H1 (cell line): Measurements from ENCODE around the gene MBOAT1. TPM values are rescaled to one million over a fixed set of nuclear protein-coding genes. Genes with fewer than 3 reads are reported as not detected.

Experiments
- CTCF ChIA-PET: fragments of 300-600 bp; sonication (Branson Sonifier 250); formaldehyde crosslinking; loops from one replicate; lab custom pipeline; 2021; ENCODE audit not compliant: partially characterized antibody; lab: Charles Lee
- POLR2A ChIA-PET: fragments of 300-600 bp; sonication (Branson Sonifier 250); formaldehyde crosslinking; loops from one replicate; lab custom pipeline; 2021; ENCODE audit warnings: inconsistent platforms; ENCODE audit not compliant: partially characterized antibody; lab: Charles Lee
- DNase-seq, 2 experiments: peaks; one replicate each; pipeline versions ENCODE4 v3.0.0 to v3.0.0-alpha.2; 2010 to 2022; ENCODE audit warnings: low spot score in 2 of 2, low read depth in 1 of 2, mixed read lengths in 1 of 2
- FAIRE-seq: peaks from 2 replicates; lab custom pipeline; 2011; peaks lifted over from hg19 to GRCh38; lab: Jason Lieb, UNC
- H2AFZ ChIP-seq: 2 replicates; pipeline ENCODE4 v1.8.1; 2012; ENCODE audit warnings: low read length, inconsistent platforms
- H2AK5ac ChIP-seq: 2 replicates; pipeline ENCODE4 v1.6.1; 2013; ENCODE audit warnings: low read depth, low read length
- H2BK120ac ChIP-seq: replicated peaks from 2 replicates; pipeline ENCODE3; 2013; ENCODE audit warnings: low read depth, low read length, inconsistent platforms
- H2BK12ac ChIP-seq: 2 replicates; pipeline ENCODE4 v1.6.1; 2013; ENCODE audit warnings: low read depth, low read length
- H2BK15ac ChIP-seq: 2 replicates; pipeline ENCODE4 v1.6.1; 2013; ENCODE audit warnings: low read length
- H2BK20ac ChIP-seq: 2 replicates; pipeline ENCODE4 v1.6.1; 2013; ENCODE audit warnings: low read length
- H2BK5ac ChIP-seq: 2 replicates; pipeline ENCODE4 v1.6.1; 2013; ENCODE audit warnings: low read depth, low read length
- H3K14ac ChIP-seq: 2 replicates; pipeline ENCODE4 v1.6.1; 2013; ENCODE audit warnings: inconsistent platforms; ENCODE audit not compliant: insufficient read length
- H3K18ac ChIP-seq: 2 replicates; pipeline ENCODE4 v1.6.1; 2013; ENCODE audit warnings: low read length; ENCODE audit errors: extremely low read depth
- H3K23ac ChIP-seq: 2 replicates; pipeline ENCODE4 v1.6.1; 2013; ENCODE audit warnings: inconsistent platforms; ENCODE audit not compliant: insufficient read length
- H3K23me2 ChIP-seq: 2 replicates; pipeline ENCODE4 v1.6.1; 2013; ENCODE audit warnings: low read depth, low read length
- H3K27ac ChIP-seq: 2 replicates; pipeline ENCODE4 v1.6.1; 2011; ENCODE audit warnings: low read depth, low read length, inconsistent platforms
- H3K27me3 ChIP-seq, 4 experiments: replicated peaks in 1 of 4; 1 replicate in 1 of 4; 2 replicates in 3 of 4; pipeline versions ENCODE4 v1.6.1 to v1.8.1; 2011 to 2013; ENCODE audit warnings: low read length in 3 of 4, mild to moderate bottlenecking in 3 of 4, inconsistent platforms in 2 of 4, mixed read lengths in 2 of 4, moderate library complexity in 1 of 4; ENCODE audit not compliant: control insufficient read depth in 3 of 4, insufficient read depth in 3 of 4; ENCODE audit errors: extremely low read depth in 1 of 4
- H3K36me3 ChIP-seq, 4 experiments: 2 replicates each; pipeline versions ENCODE4 v1.6.1 to v1.8.1; 2011 to 2013; ENCODE audit warnings: mild to moderate bottlenecking in 4 of 4, low read length in 3 of 4, moderate library complexity in 2 of 4, control low read depth in 1 of 4, inconsistent platforms in 1 of 4; ENCODE audit not compliant: insufficient read depth in 4 of 4, control insufficient read depth in 2 of 4
- H3K4ac ChIP-seq: replicated peaks from 2 replicates; pipeline ENCODE3; 2013; ENCODE audit warnings: low read length, low read depth, mixed read lengths, inconsistent platforms; ENCODE audit not compliant: insufficient read length
- H3K4me1 ChIP-seq, 4 experiments: replicated peaks in 1 of 4; 1 replicate in 1 of 4; 2 replicates in 3 of 4; pipeline versions ENCODE4 v1.6.1 to v1.8.1; 2011 to 2013; ENCODE audit warnings: low read length in 3 of 4, inconsistent platforms in 2 of 4, mixed read lengths in 1 of 4; ENCODE audit not compliant: insufficient read depth in 4 of 4, control insufficient read depth in 3 of 4
- H3K4me2 ChIP-seq, 2 experiments: 2 replicates each; pipeline versions ENCODE4 v1.6.1 to v1.8.1; 2011 to 2013; ENCODE audit warnings: low read depth in 2 of 2, low read length in 2 of 2, control low read depth in 1 of 2, inconsistent platforms in 1 of 2, mild to moderate bottlenecking in 1 of 2; ENCODE audit not compliant: insufficient read depth in 1 of 2
- H3K4me3 ChIP-seq, 4 experiments: fragments of 200-600, 300-600 bp in 1 of 4; sonication (generic), shearing (Covaris generic), sonication (Bioruptor Twin) in 1 of 4; 2 replicates each; pipeline versions ENCODE4 v1.5.1 to v1.8.1; 2011 to 2016; ENCODE audit warnings: low read length in 4 of 4, low read depth in 3 of 4, control low read depth in 2 of 4, inconsistent platforms in 2 of 4, mild to moderate bottlenecking in 2 of 4, mixed read lengths in 1 of 4, moderate library complexity in 1 of 4; ENCODE audit not compliant: insufficient read depth in 2 of 4; ENCODE audit errors: extremely low read depth in 1 of 4
- H3K56ac ChIP-seq: replicated peaks from 2 replicates; pipeline ENCODE3; 2013; ENCODE audit warnings: low read depth, mild to moderate bottlenecking, mixed read lengths, low read length, inconsistent platforms; ENCODE audit not compliant: insufficient read length
- H3K79me1 ChIP-seq: 2 replicates; pipeline ENCODE4 v1.6.1; 2013; ENCODE audit warnings: low read depth, low read length, control low read depth
- H3K79me2 ChIP-seq, 2 experiments: 2 replicates each; pipeline versions ENCODE4 v1.6.1 to v1.8.1; 2012 to 2013; ENCODE audit warnings: low read length in 2 of 2, mild to moderate bottlenecking in 2 of 2, inconsistent platforms in 1 of 2; ENCODE audit not compliant: insufficient read depth in 2 of 2, control insufficient read depth in 1 of 2
- H3K9ac ChIP-seq, 4 experiments: replicated peaks in 1 of 4; 1 replicate in 1 of 4; 2 replicates in 3 of 4; pipeline versions ENCODE4 v1.6.1 to v1.8.1; 2011 to 2013; ENCODE audit warnings: low read depth in 3 of 4, low read length in 3 of 4, control low read depth in 2 of 4, mild to moderate bottlenecking in 2 of 4, moderate library complexity in 2 of 4, inconsistent platforms in 1 of 4; ENCODE audit errors: extremely low read depth in 1 of 4
- H3K9me3 ChIP-seq, 2 experiments: 2 replicates each; pipeline versions ENCODE4 v1.6.1 to v1.8.1; 2012 to 2013; ENCODE audit warnings: mild to moderate bottlenecking in 2 of 2, moderate library complexity in 2 of 2, control low read depth in 1 of 2, inconsistent platforms in 1 of 2, low read depth in 1 of 2, low read length in 1 of 2, mixed read lengths in 1 of 2; ENCODE audit not compliant: insufficient read depth in 2 of 2
- H4K20me1 ChIP-seq, 2 experiments: replicated peaks in 1 of 2; 2 replicates each; pipeline versions ENCODE3 to v1.8.1; 2011 to 2013; ENCODE audit warnings: inconsistent platforms in 2 of 2, low read length in 2 of 2, mild to moderate bottlenecking in 1 of 2; ENCODE audit not compliant: insufficient read depth in 2 of 2, control insufficient read depth in 1 of 2
- H4K5ac ChIP-seq: 2 replicates; pipeline ENCODE4 v1.6.1; 2013; ENCODE audit warnings: low read length, low read depth, mixed read lengths, inconsistent platforms; ENCODE audit not compliant: insufficient read length
- H4K8ac ChIP-seq: 2 replicates; pipeline ENCODE4 v1.8.0; 2013; ENCODE audit warnings: mild to moderate bottlenecking, moderate library complexity, low read length, inconsistent platforms; ENCODE audit not compliant: insufficient read depth; ENCODE audit errors: extremely low read depth
- H4K91ac ChIP-seq: replicated peaks from 2 replicates; pipeline ENCODE3; 2013; ENCODE audit warnings: low read length, mixed read lengths, inconsistent platforms; ENCODE audit not compliant: insufficient read length
- CHD1 ChIP-seq: IDR thresholded peaks from 2 replicates; pipeline ENCODE4 v1.6.1; 2012; ENCODE audit warnings: low read depth, low read length, improper control_type of control experiment
- FOSL1 ChIP-seq: IDR thresholded peaks from 2 replicates; pipeline ENCODE4 v1.6.1; 2011; ENCODE audit warnings: mild to moderate bottlenecking, low read depth, low read length, moderate library complexity; ENCODE audit not compliant: insufficient read depth
- GTF2F1 ChIP-seq: IDR thresholded peaks from 2 replicates; pipeline ENCODE4 v1.6.1; 2012; ENCODE audit warnings: low read depth, low read length, improper control_type of control experiment, borderline replicate concordance
- RBBP5 ChIP-seq: IDR thresholded peaks from 2 replicates; pipeline ENCODE4 v1.7.1; 2012; ENCODE audit warnings: low read depth, mild to moderate bottlenecking, inconsistent platforms, low read length, moderate library complexity, borderline replicate concordance
- RFX5 ChIP-seq: IDR thresholded peaks from 2 replicates; pipeline ENCODE4 v1.6.1; 2011; ENCODE audit warnings: low read depth, low read length, improper control_type of control experiment, borderline replicate concordance
- SIX5 ChIP-seq: IDR thresholded peaks from 2 replicates; pipeline ENCODE4 v1.6.1; 2011; ENCODE audit warnings: mild to moderate bottlenecking, low read depth, low read length
- SP2 ChIP-seq: IDR thresholded peaks from 2 replicates; pipeline ENCODE4 v1.6.1; 2012; ENCODE audit warnings: mild to moderate bottlenecking, low read length, inconsistent platforms
- SUZ12 ChIP-seq: fragments of 200-600 bp; sonication (generic); IDR thresholded peaks from 2 replicates; pipeline ENCODE4 v1.6.1; 2012; ENCODE audit warnings: mild to moderate bottlenecking, inconsistent platforms, low read length, moderate library complexity, mixed read lengths
- WGBS, 2 experiments: shearing (Covaris generic) in 1 of 2; methylation state at CpG; one replicate each; pipeline versions ENCODE4 v1.1.6 to v1.1.7; 2013 to 2015; ENCODE audit warnings: low lambda C conversion rate in 2 of 2, mixed read lengths in 2 of 2, inconsistent platforms in 1 of 2, low coverage in 1 of 2, missing lambda C conversion rate in 1 of 2; ENCODE audit not compliant: insufficient replicate concordance in 2 of 2, insufficient coverage in 1 of 2, insufficient read length in 1 of 2; ENCODE audit errors: extremely low coverage in 1 of 2, missing lambda C conversion rate in 1 of 2; 5-methylcytosine and 5-hydroxymethylcytosine counted together
- polyA plus RNA-seq, 7 experiments: library from polyadenylated mRNA; depleted of rRNA in 3 of 7; stranded (reverse) in 5 of 7; unstranded in 2 of 7; fragments of >200 nt in 5 of 7; fragments of 200-250 nt in 2 of 7; gene quantifications; 1 replicate in 5 of 7; 2 replicates in 1 of 7; 4 replicates in 1 of 7; pipeline versions ENCODE4 v1.2.1 to v1.2.3, GENCODE V29; 2011 to 2013; ENCODE audit warnings: missing spikeins in 2 of 7, mixed read lengths in 2 of 7
- total RNA-seq: library from RNA; stranded (reverse); fragmentation: NEBNext Ultra II Directional; extraction: Animal tissue kit (Norgen Biotek cat#: 25700); gene quantifications from 2 replicates; pipeline ENCODE4 v1.2.1, GENCODE V29; 2021
- TF ChIP-seq, protein P1 (sequence below): IDR thresholded peaks from 2 replicates; pipeline ENCODE4 v1.6.1; 2011; ENCODE audit warnings: low read length, improper control_type of control experiment

MBOAT1 gene
- total and polyA plus RNA-seq, 2 of the 8 experiments (the other 6 are each of a cell fraction or from before 2014, with no cell fraction given): 4.9 to 19.5 TPM

DNA sequence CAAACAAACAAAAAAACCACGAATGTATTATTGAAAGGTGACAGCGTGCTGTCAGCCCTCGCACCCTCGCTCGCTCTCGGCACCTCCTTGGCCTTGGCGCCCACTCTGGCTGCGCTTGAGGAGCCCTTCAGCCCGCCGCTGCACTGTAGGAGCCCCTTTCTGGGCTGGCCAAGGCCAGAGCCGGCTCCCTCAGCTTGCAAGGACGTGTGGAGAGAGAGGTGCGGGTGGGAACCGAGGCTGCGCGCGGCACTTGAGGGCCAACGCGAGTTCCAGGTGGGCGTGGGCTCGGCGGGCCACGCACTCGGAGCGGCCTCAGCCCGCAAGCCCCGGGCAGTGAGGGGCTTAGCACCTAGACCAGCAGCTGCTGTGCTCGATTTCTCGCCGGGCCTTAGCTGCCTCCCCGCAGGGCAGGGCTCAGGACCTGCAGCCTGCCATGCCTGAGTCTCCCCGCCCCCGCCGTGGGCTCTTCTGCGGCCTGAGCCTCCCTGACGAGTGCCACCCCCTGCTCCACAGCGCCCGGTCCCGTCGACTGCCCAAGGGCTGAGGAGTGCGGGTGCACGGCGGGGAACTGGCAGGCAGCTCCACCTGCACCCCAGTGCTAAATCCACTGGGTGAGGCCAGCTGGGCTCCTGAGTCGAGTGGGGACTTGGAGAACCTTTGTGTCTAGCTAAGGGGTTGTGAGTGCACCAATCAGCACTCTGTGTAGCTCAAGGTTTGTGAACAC lies 20.9 kb upstream of the MBOAT1 start:
- CTCF ChIA-PET: interaction anchor here (1.0 to 1.1 kb wide), 3 partner anchors 13 to 106 kb away, joined by 3 read pairs; partner anchors contain the start of gene MBOAT1

More for the DNA sequence above, 20.9 kb upstream of the MBOAT1 start:
- no peak overlapping the region for H3K27ac ChIP-seq
- POLR2A ChIA-PET: no interaction called here
- FAIRE-seq (no peak), DNase-seq (no peak)
- H3K23me2 ChIP-seq: no peaks in the 10 kb centered on the region
- no peaks in the 10 kb centered on the region for H3K4me1 ChIP-seq
- H4K91ac ChIP-seq: no peak overlapping the region
- no peaks in the 10 kb centered on the region for H4K20me1 ChIP-seq
- no peak overlapping the region for H2BK5ac ChIP-seq
- H2BK20ac ChIP-seq: no peak overlapping the region
- no peaks in the 10 kb centered on the region for H3K79me1 ChIP-seq
- no peak overlapping the region for H3K14ac ChIP-seq
- H3K4ac ChIP-seq: no peak overlapping the region
- no peak overlapping the region for H3K18ac ChIP-seq
- H3K27me3 ChIP-seq: no peaks in the 10 kb centered on the region
- no peak overlapping the region for H2AK5ac ChIP-seq
- no peaks in the 10 kb centered on the region for H3K9me3 ChIP-seq
- H3K9ac ChIP-seq: no peak overlapping the region
- no peak overlapping the region for H3K4me2 ChIP-seq
- no peak overlapping the region for H4K8ac ChIP-seq
- H2BK120ac ChIP-seq: no peak overlapping the region
- no peak overlapping the region for H2AFZ ChIP-seq
- H2BK15ac ChIP-seq: no peak overlapping the region
- no peaks in the 10 kb centered on the region for H3K36me3 ChIP-seq
- no peak overlapping the region for H3K23ac ChIP-seq
- TF ChIP-seq SUZ12 (no peak), CHD1 (no peak), SP2 (no peak), SIX5 (no peak), RBBP5 (no peak), FOSL1 (no peak), RFX5 (no peak), GTF2F1 (no peak)
- TF ChIP-seq, protein P1, sequence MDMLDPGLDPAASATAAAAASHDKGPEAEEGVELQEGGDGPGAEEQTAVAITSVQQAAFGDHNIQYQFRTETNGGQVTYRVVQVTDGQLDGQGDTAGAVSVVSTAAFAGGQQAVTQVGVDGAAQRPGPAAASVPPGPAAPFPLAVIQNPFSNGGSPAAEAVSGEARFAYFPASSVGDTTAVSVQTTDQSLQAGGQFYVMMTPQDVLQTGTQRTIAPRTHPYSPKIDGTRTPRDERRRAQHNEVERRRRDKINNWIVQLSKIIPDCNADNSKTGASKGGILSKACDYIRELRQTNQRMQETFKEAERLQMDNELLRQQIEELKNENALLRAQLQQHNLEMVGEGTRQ: no peak
- no peak overlapping the region for H4K5ac ChIP-seq
- H3K56ac ChIP-seq: no peak overlapping the region
- no peak overlapping the region for H2BK12ac ChIP-seq
- H3K79me2 ChIP-seq: no peaks in the 10 kb centered on the region
- H3K4me3 ChIP-seq: no peak overlapping the region
- 95% methylated on average over 34 of the region's 44 CpGs; no CpG with 5 or more reads in 1 of the 2 experiments for WGBS, 2 experiments
